ENCODE results near the gene DHRSX. TPM values are rescaled to one million over a fixed set of nuclear protein-coding genes. Genes with fewer than 3 reads are reported as not detected.
"Not testable (repeated sequence)": the region's sequence is repeated elsewhere in the genome, so short reads cannot be mapped to it uniquely, and the experiment has no call there.

DHRSX gene
- total and polyA plus RNA-seq, 3 donors from 2014 or later, result 15.3 to 31.3 (median 29.2) TPM

DNA sequence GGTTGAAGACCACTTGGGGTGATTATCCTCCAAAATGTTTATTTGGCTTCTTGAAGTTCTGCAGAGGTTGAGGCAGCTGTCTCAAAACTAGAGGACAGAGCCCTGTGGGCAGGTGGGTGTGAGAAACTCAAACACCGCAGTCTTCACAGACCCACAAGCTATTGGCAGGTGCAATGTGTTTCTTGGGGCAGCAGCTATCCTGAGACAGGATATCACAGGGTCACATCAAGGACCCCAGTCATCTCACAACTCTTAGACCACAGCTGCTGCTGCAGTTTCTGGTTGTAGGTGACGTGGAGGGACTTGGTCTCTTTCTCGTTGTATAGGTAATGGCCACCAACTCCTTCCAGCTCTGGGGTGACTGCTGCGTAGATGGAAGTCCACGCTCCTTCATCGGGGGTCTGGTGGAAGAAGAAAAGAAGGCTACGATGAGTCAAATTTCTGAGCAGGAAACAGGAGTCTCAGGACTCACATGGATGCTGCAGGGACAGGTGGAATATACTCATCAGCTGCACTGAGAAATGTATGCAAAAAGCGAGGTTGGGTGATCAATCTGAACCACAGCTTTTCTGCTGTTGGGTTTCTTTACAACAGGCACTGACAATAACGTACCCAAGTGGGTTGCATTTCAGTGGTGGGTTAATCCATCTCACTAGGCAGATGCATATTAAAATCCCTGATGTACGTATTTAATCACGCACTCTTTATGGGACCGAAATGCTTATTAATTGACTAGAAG, 279.8 kb downstream of the DHRSX start:
- Histone ChIP-seq H3K27ac (no peak overlapping the region), H3K27me3 (no peaks in the 10 kb centered on the region), H3K4me1 (no peaks in the 10 kb centered on the region), H3K36me3 (ENCODE audit: low read depth, missing control alignments) (no peaks in the 10 kb centered on the region), H3K9me3 (no peaks in the 10 kb centered on the region), H3K4me3 (no peak overlapping the region)
- TF ChIP-seq POLR2A (IDR thresholded peaks at IDR 0.05), result no peak
- TF ChIP-seq, protein P1, sequence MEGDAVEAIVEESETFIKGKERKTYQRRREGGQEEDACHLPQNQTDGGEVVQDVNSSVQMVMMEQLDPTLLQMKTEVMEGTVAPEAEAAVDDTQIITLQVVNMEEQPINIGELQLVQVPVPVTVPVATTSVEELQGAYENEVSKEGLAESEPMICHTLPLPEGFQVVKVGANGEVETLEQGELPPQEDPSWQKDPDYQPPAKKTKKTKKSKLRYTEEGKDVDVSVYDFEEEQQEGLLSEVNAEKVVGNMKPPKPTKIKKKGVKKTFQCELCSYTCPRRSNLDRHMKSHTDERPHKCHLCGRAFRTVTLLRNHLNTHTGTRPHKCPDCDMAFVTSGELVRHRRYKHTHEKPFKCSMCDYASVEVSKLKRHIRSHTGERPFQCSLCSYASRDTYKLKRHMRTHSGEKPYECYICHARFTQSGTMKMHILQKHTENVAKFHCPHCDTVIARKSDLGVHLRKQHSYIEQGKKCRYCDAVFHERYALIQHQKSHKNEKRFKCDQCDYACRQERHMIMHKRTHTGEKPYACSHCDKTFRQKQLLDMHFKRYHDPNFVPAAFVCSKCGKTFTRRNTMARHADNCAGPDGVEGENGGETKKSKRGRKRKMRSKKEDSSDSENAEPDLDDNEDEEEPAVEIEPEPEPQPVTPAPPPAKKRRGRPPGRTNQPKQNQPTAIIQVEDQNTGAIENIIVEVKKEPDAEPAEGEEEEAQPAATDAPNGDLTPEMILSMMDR (IDR thresholded peaks at IDR 0.05), result no peak
- no peak for DNase-seq
- 96 to 99% methylated on average over 12 of the region's 12 CpGs for WGBS, 2 donors
- intact Hi-C loops (cut with DNase I; ENCODE audit: low total_unique reads), result no loop called here

DNA sequence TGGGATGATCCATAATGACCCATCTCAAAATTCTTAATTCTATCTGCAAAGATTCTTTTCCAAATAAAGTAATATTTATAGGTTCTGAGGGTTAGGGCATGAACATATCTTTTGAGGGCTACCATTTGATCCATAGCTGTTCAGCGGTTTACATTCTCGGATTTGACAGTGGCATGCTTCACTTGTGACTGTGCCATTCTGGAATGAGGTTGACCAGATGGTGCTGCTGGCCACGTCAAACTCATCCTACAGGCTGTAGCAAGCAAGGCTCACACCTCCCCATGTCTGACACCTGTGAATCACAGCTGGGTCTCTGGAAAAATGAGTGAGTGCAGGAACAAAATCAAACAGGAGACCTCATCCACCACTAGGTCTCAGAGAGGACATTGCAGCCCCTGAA, 280.5 kb downstream of the DHRSX start:
- Histone ChIP-seq H3K27me3 (no peaks in the 10 kb centered on the region), H3K4me1 (no peaks in the 10 kb centered on the region), H3K4me3 (no peak overlapping the region), H3K36me3 (ENCODE audit: low read depth, missing control alignments) (no peaks in the 10 kb centered on the region), H3K27ac (no peak overlapping the region), H3K9me3 (no peaks in the 10 kb centered on the region)
- 97 to 100% methylated on average over 3 of the region's 3 CpGs for WGBS, 2 donors
- DNase-seq, result no peak
- intact Hi-C loops (cut with DNase I; ENCODE audit: low total_unique reads), result no loop called here
- no peak for TF ChIP-seq POLR2A (IDR thresholded peaks at IDR 0.05)
- TF ChIP-seq, protein P1 (IDR thresholded peaks at IDR 0.05), result no peak

DNA sequence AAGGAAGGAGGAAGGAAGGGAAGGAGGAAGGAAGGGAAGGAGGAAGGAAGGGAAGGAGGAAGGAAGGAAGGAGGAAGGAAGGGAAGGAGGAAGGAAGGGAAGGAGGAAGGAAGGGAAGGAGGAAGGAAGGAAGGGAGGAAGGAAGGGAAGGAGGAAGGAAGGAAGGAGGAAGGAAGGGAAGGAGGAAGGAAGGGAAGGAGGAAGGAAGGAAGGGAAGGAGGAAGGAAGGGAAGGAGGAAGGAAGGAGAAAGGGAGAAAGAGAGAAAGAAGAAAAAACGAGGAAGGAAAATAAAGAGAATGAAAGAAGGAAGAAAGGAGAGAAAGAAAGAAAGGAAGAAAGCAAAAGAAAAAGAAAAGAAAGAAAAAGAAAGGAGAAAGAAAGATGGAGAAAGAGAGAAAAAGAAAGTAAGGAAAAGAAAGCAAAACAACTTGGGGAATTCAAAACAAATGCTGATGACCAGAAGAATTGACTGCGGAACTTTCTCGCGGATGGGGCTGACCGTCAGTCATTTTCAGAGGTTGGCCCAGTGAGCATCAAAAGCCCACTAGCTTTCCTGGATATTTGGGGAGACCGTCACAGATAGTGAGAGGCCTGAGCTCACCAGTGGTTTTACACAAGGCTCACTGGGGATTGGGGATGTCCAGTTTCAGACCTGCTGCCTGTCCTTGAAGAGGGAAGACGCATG, 286.5 kb downstream of the DHRSX start:
- H3K4me3 ChIP-seq; DNase-seq; H3K27ac ChIP-seq; intact Hi-C loops (cut with DNase I; ENCODE audit: low total_unique reads); H3K27me3 ChIP-seq; H3K36me3 ChIP-seq (ENCODE audit: low read depth, missing control alignments); H3K9me3 ChIP-seq; H3K4me1 ChIP-seq: not testable (repeated sequence)
- WGBS, 2 donors, result 86 to 94% methylated on average over 7 of the region's 7 CpGs

DNA sequence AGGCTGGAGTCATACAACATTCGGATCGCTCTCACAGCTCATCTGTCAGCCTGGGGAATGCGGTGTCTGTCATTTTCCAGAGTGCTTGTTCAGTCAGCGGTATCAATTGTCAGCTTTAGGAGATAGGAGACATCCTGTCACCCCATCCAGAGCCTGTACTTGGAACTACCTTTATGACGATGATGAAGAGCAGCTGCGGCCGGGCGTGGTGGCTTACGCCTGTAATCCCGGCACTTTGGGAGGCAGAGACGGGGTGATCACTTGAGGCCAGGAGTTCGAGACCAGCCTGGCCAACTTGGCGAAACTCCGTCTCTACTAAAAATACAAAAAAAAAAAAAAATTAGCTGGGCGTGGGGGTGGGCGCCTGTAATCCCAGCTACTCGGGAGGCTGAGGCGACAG, 289.1 kb downstream of the DHRSX start:
- H3K4me1 ChIP-seq; DNase-seq; H3K27ac ChIP-seq; H3K27me3 ChIP-seq; H3K4me3 ChIP-seq; H3K36me3 ChIP-seq (ENCODE audit: low read depth, missing control alignments); H3K9me3 ChIP-seq; intact Hi-C loops (cut with DNase I; ENCODE audit: low total_unique reads): not testable (repeated sequence)
- WGBS, 2 donors, result 88 to 92% methylated on average over 18 of the region's 18 CpGs

DNA sequence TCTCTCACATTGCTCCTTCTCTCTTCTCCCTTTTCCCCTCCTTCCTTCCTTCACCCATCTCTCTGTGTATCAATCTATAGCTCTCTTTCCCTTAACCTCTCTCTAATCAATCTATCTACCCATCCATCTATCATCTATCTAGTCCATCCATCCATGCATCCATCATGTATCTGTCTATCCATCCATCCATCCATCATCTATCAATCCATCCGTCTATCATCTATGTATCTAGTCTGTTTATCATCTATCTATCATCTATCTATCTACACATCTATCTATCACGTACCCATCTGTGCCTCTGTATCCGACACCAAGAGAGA, 307.5 kb downstream of the DHRSX start:
- Histone ChIP-seq H3K4me1 (no peaks in the 10 kb centered on the region), H3K4me3 (no peak overlapping the region), H3K27me3 (no peaks in the 10 kb centered on the region), H3K9me3 (no peaks in the 10 kb centered on the region), H3K36me3 (ENCODE audit: low read depth, missing control alignments) (no peaks in the 10 kb centered on the region), H3K27ac (no peak overlapping the region)
- WGBS, 2 donors, result 88 to 95% methylated on average over 3 of the region's 3 CpGs
- TF ChIP-seq, protein P1 (IDR thresholded peaks at IDR 0.05), result no peak
- no peak for TF ChIP-seq POLR2A (IDR thresholded peaks at IDR 0.05)
- intact Hi-C loops (cut with DNase I; ENCODE audit: low total_unique reads), result no loop called here
- DNase-seq, result no peak

All from testis (tissue), 3 donors.